Colonic mucosa (tissue), 4 donors: ENCODE data around the gene CCDC88C. TPM values are rescaled to one million over a fixed set of nuclear protein-coding genes. Genes with fewer than 3 reads are reported as not detected.
A peak's percentile ranks its signal among the peaks of the same experiment; 100 is the strongest.
"Not testable (repeated sequence)": the region's sequence is repeated elsewhere in the genome, so short reads cannot be mapped to it uniquely, and the experiment has no call there.

ENCODE experiments used
- DNase-seq: peaks from one replicate; pipeline ENCODE4 v3.0.0-alpha.2; 2020
- H3K27ac ChIP-seq: fragments of 200-600 bp; one replicate; pipeline ENCODE4 v1.8.0; 2021
- H3K27me3 ChIP-seq: fragments of 200-600 bp; one replicate; pipeline ENCODE4 v1.8.0; 2021
- H3K36me3 ChIP-seq: fragments of 200-600 bp; one replicate; pipeline ENCODE4 v1.8.0; 2021
- H3K4me1 ChIP-seq: fragments of 200-600 bp; one replicate; pipeline ENCODE4 v1.8.0; 2021; ENCODE audit warnings: mild to moderate bottlenecking
- H3K4me3 ChIP-seq: fragments of 200-600 bp; one replicate; pipeline ENCODE4 v1.8.0; 2021
- H3K9ac ChIP-seq, 2 donors: one replicate each; pipeline ENCODE4 v1.7.0; 2013; ENCODE audit warnings: control low read depth in 2 of 2, low read depth in 2 of 2, low read length in 2 of 2
- H3K9me3 ChIP-seq: fragments of 200-600 bp; one replicate; pipeline ENCODE4 v1.8.0; 2021
- CTCF ChIP-seq: fragments of 200-600 bp; IDR thresholded peaks from one replicate; pipeline ENCODE4 v1.8.0; 2022; ENCODE audit warnings: antibody characterized with exemption, mild to moderate bottlenecking
- intact Hi-C: fragments of 100-400 bp; cut with DNase I; formaldehyde crosslinking; loops from one replicate; pipeline ENCODE4 v1.14.1; 2022
- total RNA-seq, 2 donors: library from RNA; stranded (reverse); fragmentation: NEBNext Ultra II Directional in 1 of 2; extraction: Animal tissue kit (Norgen Biotek cat#: 25700) in 1 of 2; gene quantifications; one replicate each; pipeline ENCODE4 v1.2.1, GENCODE V29; 2021
- donor health status: healthy.
- donor health status: DM: no; HTN: no; CAD: no.
- donor health status: DM: no; HTN: no; CAD: no.

Gene CCDC88C
- total RNA-seq, 2 donors from 2014 or later, result 45.6 to 48.0 TPM

- intact Hi-C loops, result no loop called here
- Histone ChIP-seq H3K9ac (no peak overlapping the region), H3K27me3 (no peaks in the 10 kb centered on the region), H3K36me3 (no peaks in the 10 kb centered on the region), H3K27ac (peak overlapping the region; percentile 16), H3K4me3 (no peak overlapping the region), H3K9me3 (no peaks in the 10 kb centered on the region), H3K4me1 (no peaks in the 10 kb centered on the region)
- no peak for TF ChIP-seq CTCF
- DNase-seq, result no peak
These were observed 166.7 kb downstream of the CCDC88C start for GRCh38 chr14:91250912-91251311.

GRCh38 chr14:91249841-91250616 lies 167.6 kb downstream of the CCDC88C start:
- H3K9me3 ChIP-seq, result no peaks in the 10 kb centered on the region
- no peaks in the 10 kb centered on the region for H3K4me1 ChIP-seq
- H3K9ac ChIP-seq, result no peak overlapping the region
- H3K36me3 ChIP-seq, result no peaks in the 10 kb centered on the region
- TF ChIP-seq CTCF, result no peak
- no peak for DNase-seq
- no peaks in the 10 kb centered on the region for H3K27me3 ChIP-seq
- H3K4me3 ChIP-seq, result no peak overlapping the region
- peak overlapping the region; percentile 16 for H3K27ac ChIP-seq
- intact Hi-C loops, result no loop called here

DNA sequence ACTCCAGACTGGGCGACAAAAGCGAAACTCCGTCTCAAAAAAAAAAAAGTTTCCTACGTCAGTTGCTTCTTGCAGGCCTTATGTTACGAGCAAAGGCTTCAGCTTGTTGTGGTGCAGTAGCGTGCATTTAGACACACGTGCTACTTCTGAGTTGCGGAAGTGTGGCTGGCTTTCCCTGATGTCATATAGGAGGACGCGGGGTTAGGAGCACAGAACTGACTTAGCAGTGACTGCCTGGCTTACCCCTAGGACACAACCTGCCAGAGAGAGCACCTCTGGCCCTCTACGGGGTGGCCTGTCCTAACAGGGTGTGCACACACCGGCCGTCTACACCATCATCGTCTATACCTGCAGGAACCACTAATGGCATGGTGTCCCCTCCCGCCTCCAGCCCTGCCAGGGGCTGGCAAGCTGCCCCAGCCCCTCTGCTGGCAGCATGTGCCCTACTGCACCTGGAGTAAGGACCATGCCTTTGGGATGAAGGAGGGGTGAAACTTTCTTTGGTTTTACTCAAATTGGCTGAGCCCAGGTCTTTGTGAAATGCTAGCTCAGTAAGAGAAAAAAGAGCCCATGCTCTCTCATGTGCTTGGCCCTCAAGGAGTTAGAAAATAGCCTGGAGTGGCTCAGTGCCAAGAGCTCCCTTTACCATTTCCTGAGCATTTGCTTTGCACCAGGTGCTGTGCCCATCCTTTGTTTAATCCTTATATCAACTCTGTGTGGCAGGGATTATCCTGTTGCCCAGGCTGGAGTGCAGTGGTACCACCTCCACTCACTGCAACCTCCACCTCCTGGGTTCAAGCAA lies 171.4 kb downstream of the CCDC88C start:
- Histone ChIP-seq H3K9me3 (no peaks in the 10 kb centered on the region), H3K4me3 (no peak overlapping the region), H3K36me3 (no peaks in the 10 kb centered on the region), H3K9ac (no peak overlapping the region), H3K27ac (no peak overlapping the region), H3K27me3 (no peaks in the 10 kb centered on the region), H3K4me1 (no peaks in the 10 kb centered on the region)
- no peak for TF ChIP-seq CTCF
- intact Hi-C loops, result no loop called here
- DNase-seq, result no peak

- H3K4me3 ChIP-seq, H3K4me1 ChIP-seq, H3K9me3 ChIP-seq, H3K27me3 ChIP-seq, DNase-seq, H3K36me3 ChIP-seq, H3K9ac ChIP-seq, intact Hi-C loops: not testable (repeated sequence)
- peak overlapping the region; percentile 48 for H3K27ac ChIP-seq
These were observed 172.0 kb downstream of the CCDC88C start for GRCh38 chr14:91245616-91246015.

- intact Hi-C loops, result no loop called here
- Histone ChIP-seq H3K4me1 (no peaks in the 10 kb centered on the region), H3K9me3 (no peaks in the 10 kb centered on the region), H3K36me3 (no peaks in the 10 kb centered on the region), H3K27me3 (no peaks in the 10 kb centered on the region), H3K4me3 (no peak overlapping the region), H3K9ac (peak overlapping the region in 1 of 2 donors; percentile 48), H3K27ac (peak overlapping the region; percentile 48)
- no peak for TF ChIP-seq CTCF
- DNase-seq, result no peak
These were observed 172.6 kb downstream of the CCDC88C start for GRCh38 chr14:91245029-91245428.

GRCh38 chr14:91244501-91244901 lies 173.1 kb downstream of the CCDC88C start, which contains the start of gene GPR68:
Gene GPR68, minus strand, starts transcription at chr14:91244704. Its CDS starts 9,654 bp downstream, at chr14:91235050.
- Histone ChIP-seq H3K27ac (peak within 1 kb of the TSS; percentile 48), H3K9ac (peak within 1 kb of the TSS; percentile 16 to 48), H3K9me3 (no peaks in the 10 kb centered on the region), H3K4me1 (no peaks in the 10 kb centered on the region), H3K36me3 (no peaks in the 10 kb centered on the region), H3K4me3 (no peak within 1 kb of the TSS), H3K27me3 (no peaks in the 10 kb centered on the region)
- TF ChIP-seq CTCF, result no peak
- DNase-seq, result peak; percentile 46
- intact Hi-C loops, result no loop called here
